Stimulated activated naive B cell treated with anti-CD40 and anti-IgM and Interleukin-4, amounts not matched to agents 10 μg/mL and 1 μg/mL and 100 μg/mL, for 72 hours (primary cell): ENCODE results near the gene TRAF4.
"Not testable (repeated sequence)": the region's sequence is repeated elsewhere in the genome, so short reads cannot be mapped to it uniquely, and the experiment has no call there.

Experiments
- ATAC-seq, 2 donors: fragments of 150-1000 bp; cut with Tn5 transposase; replicated peaks; 2 replicates each; pipeline ENCODE4 v1.10.0; 2021; ENCODE audit warnings: moderate library complexity in 1 of 2
- DNase-seq: peaks from one replicate; pipeline ENCODE4 v3.0.0; 2021
- H3K27ac Mint-ChIP-seq: one replicate; pipeline ENCODE4 v1.8.0; 2022; ENCODE audit warnings: mild to moderate bottlenecking, mixed read lengths
- H3K27me3 Mint-ChIP-seq, 2 donors: one replicate each; pipeline ENCODE4 v1.8.0; 2022; ENCODE audit warnings: mixed read lengths in 2 of 2
- H3K36me3 Mint-ChIP-seq, 2 donors: one replicate each; pipeline ENCODE4 v1.8.0; 2022; ENCODE audit warnings: mixed read lengths in 2 of 2, mild to moderate bottlenecking in 1 of 2
- H3K4me1 Mint-ChIP-seq, 2 donors: one replicate each; pipeline ENCODE4 v1.8.0; 2022; ENCODE audit warnings: mixed read lengths in 2 of 2, mild to moderate bottlenecking in 1 of 2
- H3K4me3 Mint-ChIP-seq, 2 donors: one replicate each; pipeline ENCODE4 v1.8.0; 2022; ENCODE audit warnings: mild to moderate bottlenecking in 2 of 2, mixed read lengths in 2 of 2, moderate library complexity in 1 of 2
- H3K9me3 Mint-ChIP-seq, 2 donors: one replicate each; pipeline ENCODE4 v1.8.0; 2022; ENCODE audit warnings: mixed read lengths in 2 of 2, mild to moderate bottlenecking in 1 of 2

Gene TRAF4

GRCh38 chr17:28710861-28711722 is 32.7 kb upstream of the TRAF4 start:
- Mint-ChIP-seq H3K36me3 (peaks cover 10 to 39% of the 10 kb centered on the region in 2 donors), H3K27me3 (no peaks in the 10 kb centered on the region), H3K27ac (peak overlapping the region; percentile 94), H3K9me3 (no peaks in the 10 kb centered on the region), H3K4me1 (peaks cover 25 to 36% of the 10 kb centered on the region in 2 donors), H3K4me3 (peak overlapping the region; percentile 92 to 94)
- peak; percentile 85 to 89 for ATAC-seq
- peak; percentile 88 for DNase-seq

GRCh38 chr17:28711723-28712031 is 32.1 kb upstream of the TRAF4 start, which contains the start of gene PROCA1:
Gene PROCA1, minus strand, starts transcription at chr17:28711888. Its CDS starts 228 bp downstream, at chr17:28711660.
- H3K27ac Mint-ChIP-seq, result peak within 1 kb of the TSS; percentile 94
- DNase-seq, result no peak
- H3K27me3 Mint-ChIP-seq, result no peaks in the 10 kb centered on the region
- peaks cover 27 to 42% of the 10 kb centered on the region in 2 donors for H3K4me1 Mint-ChIP-seq
- peaks cover 10 to 38% of the 10 kb centered on the region in 2 donors for H3K36me3 Mint-ChIP-seq
- H3K9me3 Mint-ChIP-seq, result no peaks in the 10 kb centered on the region
- peak within 1 kb of the TSS; percentile 92 to 94 for H3K4me3 Mint-ChIP-seq
- peak; percentile 48 to 49 for ATAC-seq

- Mint-ChIP-seq H3K36me3 (peaks cover 10 to 36% of the 10 kb centered on the region in 2 donors), H3K4me1 (peaks cover 27 to 42% of the 10 kb centered on the region in 2 donors), H3K27me3 (no peaks in the 10 kb centered on the region), H3K4me3 (peak overlapping the region; percentile 92 to 94), H3K9me3 (no peaks in the 10 kb centered on the region), H3K27ac (peak overlapping the region; percentile 94)
- DNase-seq (peak; percentile 73), ATAC-seq (peak; percentile 65 to 68)
Measured at GRCh38 chr17:28712032-28712704, 31.6 kb upstream of the TRAF4 start.

DNA sequence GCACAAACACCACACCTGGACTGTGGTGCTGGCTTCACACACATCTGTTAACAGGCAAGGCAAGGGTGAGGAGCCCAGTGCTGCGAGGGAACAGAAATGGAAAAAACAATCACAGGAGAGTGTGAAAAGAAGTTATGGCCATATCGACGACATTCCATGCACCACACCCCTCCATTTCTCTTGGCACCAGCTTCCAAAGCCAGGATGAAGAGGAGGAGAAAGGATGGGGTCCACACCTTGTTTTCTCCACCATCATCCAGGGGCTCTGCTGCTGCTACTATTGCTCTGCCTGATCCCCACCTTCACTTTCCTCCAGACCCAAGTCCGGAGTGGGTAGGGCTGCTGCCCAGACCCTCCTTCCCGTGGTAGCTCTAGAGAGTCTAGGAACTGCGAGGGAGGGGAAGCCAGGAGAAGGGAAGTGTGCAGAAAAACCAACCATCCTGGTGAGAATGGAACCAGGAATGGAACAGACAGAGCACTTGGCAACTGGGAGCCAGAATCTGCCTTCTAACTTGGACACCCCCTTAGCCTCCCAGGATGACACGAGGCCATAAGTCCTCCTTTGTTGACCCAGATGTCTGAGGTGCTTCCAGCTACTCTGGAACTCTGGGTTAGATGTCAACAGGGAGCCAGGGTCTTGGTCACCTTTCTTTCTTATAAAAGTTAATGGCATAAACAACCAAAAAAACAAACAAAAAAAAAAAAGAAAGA is 31.0 kb upstream of the TRAF4 start:
- Mint-ChIP-seq H3K27ac (peak overlapping the region; percentile 94), H3K36me3 (peaks cover 5 to 30% of the 10 kb centered on the region in 2 donors), H3K27me3 (no peaks in the 10 kb centered on the region), H3K4me3 (peak overlapping the region; percentile 92 to 94), H3K4me1 (peaks cover 24 to 44% of the 10 kb centered on the region in 2 donors), H3K9me3 (no peaks in the 10 kb centered on the region)
- ATAC-seq, result no peak
- DNase-seq, result no peak

- Mint-ChIP-seq H3K4me3 (no peak overlapping the region), H3K27ac (no peak overlapping the region), H3K27me3 (no peaks in the 10 kb centered on the region), H3K9me3 (no peaks in the 10 kb centered on the region), H3K4me1 (peaks cover 34 to 55% of the 10 kb centered on the region in 2 donors), H3K36me3 (peaks cover 3 to 28% of the 10 kb centered on the region in 2 donors)
- ATAC-seq (no peak), DNase-seq (no peak)
Measured at GRCh38 chr17:28714281-28714680, 29.5 kb upstream of the TRAF4 start.

- H3K9me3 Mint-ChIP-seq, result no peaks in the 10 kb centered on the region
- peaks cover 37 to 58% of the 10 kb centered on the region in 2 donors for H3K4me1 Mint-ChIP-seq
- H3K27me3 Mint-ChIP-seq, result no peaks in the 10 kb centered on the region
- ATAC-seq (no peak), DNase-seq (no peak)
- H3K27ac Mint-ChIP-seq, result no peak overlapping the region
- H3K36me3 Mint-ChIP-seq, result peaks cover 8 to 34% of the 10 kb centered on the region in 2 donors
- no peak overlapping the region for H3K4me3 Mint-ChIP-seq
Measured at GRCh38 chr17:28715217-28715616, 28.6 kb upstream of the TRAF4 start.

GRCh38 chr17:28716740-28717577 is 26.9 kb upstream of the TRAF4 start:
- Mint-ChIP-seq H3K27me3 (no peaks in the 10 kb centered on the region), H3K36me3 (peaks cover 24 to 52% of the 10 kb centered on the region in 2 donors), H3K4me1 (peaks cover 36 to 52% of the 10 kb centered on the region in 2 donors), H3K27ac (peak overlapping the region; percentile 56), H3K4me3 (peak overlapping the region; percentile 74 to 87), H3K9me3 (no peaks in the 10 kb centered on the region)
- ATAC-seq (no peak), DNase-seq (no peak)

DNA sequence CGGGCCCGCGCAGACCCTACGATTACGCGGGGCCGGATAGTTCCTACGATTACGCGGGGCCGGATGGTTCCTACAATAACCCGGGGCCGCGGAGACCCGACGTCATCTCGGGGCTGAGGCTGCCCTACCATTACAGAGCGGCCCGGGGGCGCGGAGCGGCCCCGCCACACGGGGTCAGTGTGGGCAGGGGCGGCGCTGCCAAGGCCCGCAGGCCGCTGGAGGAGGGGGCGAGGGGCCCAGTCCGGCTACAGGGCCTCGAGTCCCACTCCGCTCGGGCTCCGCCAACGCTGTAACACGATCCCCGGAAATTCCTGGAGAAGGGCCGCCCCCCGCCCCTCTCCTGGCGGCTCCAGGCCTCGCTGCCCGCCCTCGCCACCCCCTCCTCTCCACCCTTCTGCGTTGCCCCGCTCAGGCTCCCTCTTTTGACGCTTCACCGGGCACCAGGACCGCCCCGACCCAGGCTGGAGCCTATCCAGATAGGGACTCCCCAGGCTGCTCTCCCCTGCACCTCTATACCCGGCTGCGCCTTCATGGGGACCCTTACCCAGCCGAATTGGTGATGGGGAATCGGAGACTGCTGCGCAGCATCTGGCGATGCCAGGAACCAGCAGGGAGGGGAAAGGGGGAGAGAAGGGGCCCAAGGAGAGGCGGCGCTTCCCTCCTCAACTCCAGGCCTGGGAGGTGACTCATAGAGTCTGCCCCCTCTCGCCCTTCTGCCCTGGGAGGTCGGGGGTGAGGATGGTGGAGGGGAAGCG is 26.1 kb upstream of the TRAF4 start, which contains the start of gene RAB34:
Gene RAB34 (minus strand): TSS at position 291 of the 755 bp plus-strand sequence. CDS start 602 bp downstream, outside the sequence.
- H3K36me3 Mint-ChIP-seq, result peaks cover 31 to 57% of the 10 kb centered on the region in 2 donors
- no peaks in the 10 kb centered on the region for H3K27me3 Mint-ChIP-seq
- DNase-seq (peak; percentile 41), ATAC-seq (peak; percentile 28 to 33)
- peak within 1 kb of the TSS; percentile 95 for H3K27ac Mint-ChIP-seq
- H3K4me1 Mint-ChIP-seq, result peaks cover 38 to 51% of the 10 kb centered on the region in 2 donors
- H3K9me3 Mint-ChIP-seq, result no peaks in the 10 kb centered on the region
- H3K4me3 Mint-ChIP-seq, result peak within 1 kb of the TSS; percentile 87

DNA sequence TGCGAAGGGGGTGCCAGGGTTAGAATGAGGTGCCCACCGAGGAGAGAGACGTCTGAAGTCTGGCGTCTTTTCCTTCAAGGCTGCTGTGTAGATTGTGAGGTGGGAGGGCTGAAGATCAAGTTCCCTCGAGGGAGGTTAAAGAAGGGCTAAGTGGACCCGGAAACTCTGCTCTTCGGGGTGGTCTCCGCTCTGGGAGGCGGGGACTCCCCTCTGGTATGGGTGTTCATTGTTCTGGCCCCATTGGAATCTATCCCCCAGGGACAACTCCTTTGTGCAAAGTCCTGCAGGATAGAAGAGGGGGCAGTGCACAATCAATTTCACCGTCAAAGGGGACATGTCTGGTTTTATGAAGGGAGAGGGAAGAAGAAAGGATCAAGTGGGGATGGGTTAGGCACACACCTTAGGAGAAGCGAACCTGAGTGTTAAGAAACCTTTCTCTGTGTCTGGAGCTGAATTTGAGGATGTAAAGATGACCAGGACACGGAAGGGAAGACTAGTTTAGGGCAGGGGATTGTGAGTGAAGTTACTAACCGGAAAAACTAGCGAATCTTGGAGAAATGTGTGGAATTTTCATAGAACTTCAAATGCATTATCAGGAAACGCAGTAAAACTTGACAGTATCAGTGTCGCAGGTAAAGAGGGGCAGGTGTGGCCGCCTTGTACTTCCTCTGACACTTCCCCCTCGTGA is 25.3 kb upstream of the TRAF4 start:
- Mint-ChIP-seq H3K36me3 (peaks cover 31 to 62% of the 10 kb centered on the region in 2 donors), H3K27me3 (no peaks in the 10 kb centered on the region), H3K9me3 (no peaks in the 10 kb centered on the region), H3K4me3 (peak overlapping the region; percentile 87), H3K4me1 (peaks cover 42 to 53% of the 10 kb centered on the region in 2 donors), H3K27ac (peak overlapping the region; percentile 95)
- ATAC-seq (no peak), DNase-seq (no peak)

DNA sequence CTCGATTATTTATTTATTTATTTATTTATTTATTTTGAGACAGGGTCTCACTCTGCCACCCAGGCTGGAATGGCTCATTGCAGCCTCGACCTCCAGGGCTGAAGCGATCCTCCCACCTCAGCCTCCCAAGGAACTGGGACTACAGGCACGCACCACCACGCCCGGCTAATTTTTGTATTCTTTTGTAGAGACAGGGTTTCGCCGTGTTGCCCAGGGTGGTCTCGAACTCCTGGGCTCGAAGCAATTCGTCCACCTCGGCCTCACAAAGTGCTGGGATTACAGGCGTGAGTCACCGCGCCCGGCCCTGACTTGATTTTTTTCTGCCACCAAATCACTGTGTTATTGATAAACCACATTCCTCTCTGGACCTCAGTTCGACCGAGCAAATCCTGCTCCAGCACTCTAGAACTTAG is 24.8 kb upstream of the TRAF4 start:
- H3K36me3 Mint-ChIP-seq, result peaks cover 33 to 64% of the 10 kb centered on the region in 2 donors
- peaks cover 48 to 59% of the 10 kb centered on the region in 2 donors for H3K4me1 Mint-ChIP-seq
- H3K27me3 Mint-ChIP-seq, result no peaks in the 10 kb centered on the region

DNA sequence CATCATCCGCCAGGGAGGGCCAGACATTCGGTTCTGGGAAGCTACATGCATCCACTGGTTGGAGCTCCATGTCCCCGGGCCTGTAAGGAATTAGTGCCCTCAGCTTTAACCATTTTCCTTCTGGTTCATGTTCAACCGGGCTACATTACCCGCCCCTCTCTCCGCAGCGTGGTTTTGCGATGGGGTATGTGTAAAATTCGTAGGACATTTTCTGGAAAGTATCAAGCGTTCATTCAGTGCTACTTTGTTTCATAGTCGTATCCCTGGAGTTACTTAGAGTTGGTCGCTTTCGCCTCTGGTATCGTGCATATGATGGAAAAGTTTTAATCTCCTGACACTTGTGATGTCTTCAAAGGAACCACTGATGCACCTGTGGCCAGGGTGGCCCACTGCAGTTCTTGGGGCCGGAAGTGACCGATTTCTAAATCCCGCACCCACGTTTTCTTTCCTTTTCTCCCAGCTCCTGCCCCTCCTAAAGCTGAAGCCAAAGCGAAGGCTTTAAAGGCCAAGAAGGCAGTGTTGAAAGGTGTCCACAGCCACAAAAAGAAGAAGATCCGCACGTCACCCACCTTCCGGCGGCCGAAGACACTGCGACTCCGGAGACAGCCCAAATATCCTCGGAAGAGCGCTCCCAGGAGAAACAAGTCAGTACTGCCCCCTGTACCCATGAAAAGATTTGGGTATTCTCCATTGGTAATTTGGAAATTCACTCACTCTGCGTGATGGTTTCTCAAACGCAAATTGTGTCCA is 23.4 kb upstream of the TRAF4 start:
- Mint-ChIP-seq H3K27ac (peak overlapping the region; percentile 100), H3K36me3 (peaks cover 43 to 64% of the 10 kb centered on the region in 2 donors), H3K4me3 (peak overlapping the region; percentile 99 to 100), H3K9me3 (no peaks in the 10 kb centered on the region), H3K27me3 (no peaks in the 10 kb centered on the region), H3K4me1 (peaks cover 53 to 63% of the 10 kb centered on the region in 2 donors)
- no peak for ATAC-seq
- DNase-seq, result no peak

More for the DNA sequence above, 24.8 kb upstream of the TRAF4 start:
- ATAC-seq (peak; percentile 0 to 1), DNase-seq (no peak)
- Mint-ChIP-seq H3K4me3 (peak overlapping the region; percentile 99 to 100), H3K27ac (peak overlapping the region; percentile 100), H3K9me3 (no peaks in the 10 kb centered on the region)

DNA sequence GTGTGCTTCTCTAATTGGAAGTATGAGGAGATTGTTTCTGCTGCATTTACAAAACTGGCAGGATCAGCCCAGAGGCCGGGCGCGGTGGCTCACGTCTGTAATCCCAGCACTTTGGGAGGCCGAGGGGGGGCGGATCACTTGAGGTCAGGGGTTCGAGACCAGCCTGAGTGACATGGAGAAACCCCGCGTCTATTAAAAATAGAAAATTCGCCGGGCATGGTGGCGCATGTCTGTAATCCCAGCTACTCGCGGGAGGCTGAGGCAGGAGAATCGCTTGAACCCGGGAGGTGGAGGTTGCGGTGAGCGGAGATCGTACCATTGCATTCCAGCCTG is 22.8 kb upstream of the TRAF4 start:
- H3K27me3 Mint-ChIP-seq, H3K9me3 Mint-ChIP-seq, DNase-seq, ATAC-seq: not testable (repeated sequence)
- H3K4me1 Mint-ChIP-seq, result peaks cover 52 to 64% of the 10 kb centered on the region in 2 donors
- H3K36me3 Mint-ChIP-seq, result peaks cover 45 to 64% of the 10 kb centered on the region in 2 donors
- H3K27ac Mint-ChIP-seq, result peak overlapping the region; percentile 100
- H3K4me3 Mint-ChIP-seq, result peak overlapping the region; percentile 99 to 100
